ENCODE data around the gene CIROP. TPM values are rescaled to one million over a fixed set of nuclear protein-coding genes. Genes with fewer than 3 reads are reported as not detected.

The CIROP gene
- total RNA-seq, 1 experiment from 2014 or later, result 0.11 TPM

- TF ChIP-seq NR2C2 (CRISPR knock-in tag; IDR thresholded peaks at IDR 0.05) (no peak), STAT6 (CRISPR knock-in tag; conservative IDR thresholded peaks at IDR 0.05; ENCODE audit: low read depth) (no peak), FOXP1 (CRISPR knock-in tag; IDR thresholded peaks at IDR 0.05; ENCODE audit: borderline replicate concordance) (no peak), KAT7 (CRISPR knock-in tag; IDR thresholded peaks at IDR 0.05; ENCODE audit: borderline replicate concordance) (no peak), MLX (CRISPR knock-in tag; IDR thresholded peaks at IDR 0.05) (no peak), ZBTB21 (CRISPR knock-in tag; IDR thresholded peaks at IDR 0.05; ENCODE audit: borderline replicate concordance) (no peak), NFE2L1 (CRISPR knock-in tag; IDR thresholded peaks at IDR 0.05) (no peak), IRF1 (CRISPR knock-in tag; IDR thresholded peaks at IDR 0.05) (no peak), ATF3 (CRISPR knock-in tag; conservative IDR thresholded peaks at IDR 0.05) (no peak), GABPB1 (CRISPR knock-in tag; IDR thresholded peaks at IDR 0.05) (peak; percentile 71; the same call in 1 of the 2 replicates), CBFB (CRISPR knock-in tag; IDR thresholded peaks at IDR 0.05; ENCODE audit: low read depth) (no peak), SP1 (CRISPR knock-in tag; conservative IDR thresholded peaks at IDR 0.05) (0 out of 2 replicates have a peak, but pooled peaks have one; percentile 57), ZNF121 (CRISPR knock-in tag; IDR thresholded peaks at IDR 0.05) (peak; percentile 100), ESRRA (CRISPR knock-in tag; IDR thresholded peaks at IDR 0.05; ENCODE audit: borderline replicate concordance) (no peak), TCF7 (CRISPR knock-in tag; IDR thresholded peaks at IDR 0.05; ENCODE audit: low read depth) (no peak), OVOL2 (CRISPR knock-in tag; IDR thresholded peaks at IDR 0.05; ENCODE audit: borderline replicate concordance) (no peak), TEAD4 (CRISPR knock-in tag; IDR thresholded peaks at IDR 0.05) (no peak), ZMAT4 (CRISPR knock-in tag; IDR thresholded peaks at IDR 0.05) (no peak), RELA (CRISPR knock-in tag; IDR thresholded peaks at IDR 0.05; ENCODE audit: borderline replicate concordance) (no peak), ETV6 (CRISPR knock-in tag; IDR thresholded peaks at IDR 0.05) (0 out of 2 replicates have a peak, but pooled peaks have one; percentile 64)
Measured at GRCh38 chr14:23120541-23121251, 15.9 kb upstream of the CIROP start (continued).

GRCh38 chr14:23119363-23120327 is 14.9 kb upstream of the CIROP start:
- ATAC-seq (no peak), DNase-seq (ENCODE audit: low spot score) (no peak)
- no peaks in the 10 kb centered on the region for H3K9me3 Mint-ChIP-seq
- no peak overlapping the region for H3K27ac Mint-ChIP-seq
- H3K27me3 Mint-ChIP-seq (ENCODE audit: low read depth), result peaks cover 15% of the 10 kb centered on the region
- ChIA-PET POLR2A (interaction anchor here (0.5 to 1.4 kb wide), 4 partner anchors 25 to 103 kb away, joined by 3 to 8 read pairs (median 4); partner anchors contain the start of genes ACIN1 and C14orf119), CTCF (interaction anchor here (0.9 to 8.4 kb wide), 27 partner anchors 9 to 260 kb away, joined by 3 to 372 read pairs (median 16); partner anchors contain the start of genes ACIN1, BCL2L2, C14orf119 and CIROP)
- no peaks in the 10 kb centered on the region for H3K36me3 Mint-ChIP-seq
- H3K4me3 Mint-ChIP-seq, result no peak overlapping the region
- TF ChIP-seq SOX15 (CRISPR knock-in tag; IDR thresholded peaks at IDR 0.05), result no peak
- no peak for TF ChIP-seq NFE2L1 (CRISPR knock-in tag; IDR thresholded peaks at IDR 0.05)
- no peak for TF ChIP-seq SP1 (CRISPR knock-in tag; conservative IDR thresholded peaks at IDR 0.05)
- no peak for TF ChIP-seq NR3C1 (CRISPR knock-in tag; conservative IDR thresholded peaks at IDR 0.05; ENCODE audit: low read depth)
- TF ChIP-seq ZNF263 (CRISPR knock-in tag; IDR thresholded peaks at IDR 0.05; ENCODE audit: low read depth), result no peak
- TF ChIP-seq FOXK1 (CRISPR knock-in tag; IDR thresholded peaks at IDR 0.05), result no peak
- TF ChIP-seq ZNF512 (CRISPR knock-in tag; IDR thresholded peaks at IDR 0.05; ENCODE audit: borderline replicate concordance), result no peak
- TF ChIP-seq HMGA2 (CRISPR knock-in tag; IDR thresholded peaks at IDR 0.05), result no peak
- peaks cover 56% of the 10 kb centered on the region for H3K4me1 Mint-ChIP-seq

Measured in WTC11 (cell line).